Astrocyte (in vitro differentiated cells and primary cell): ENCODE measurements around the gene HAPLN2. TPM values are rescaled to one million over a fixed set of nuclear protein-coding genes. Genes with fewer than 3 reads are reported as not detected.

Experiments used
- DNase-seq: peaks from one replicate; pipeline ENCODE4 v3.0.0-alpha.2; 2010; ENCODE audit warnings: low read depth
- FAIRE-seq: peaks from 2 replicates; lab custom pipeline; 2011; peaks lifted over from hg19 to GRCh38; lab: Jason Lieb, UNC
- H2AFZ ChIP-seq: 2 replicates; pipeline ENCODE4 v1.6.0; 2012; ENCODE audit warnings: low read depth, low read length, inconsistent platforms
- H3K27ac ChIP-seq: 2 replicates; pipeline ENCODE4 v1.5.1; 2011; ENCODE audit warnings: low read depth, low read length, inconsistent platforms
- H3K27me3 ChIP-seq: 2 replicates; pipeline ENCODE4 v1.6.0; 2011; ENCODE audit warnings: low read length, inconsistent platforms; ENCODE audit not compliant: insufficient read depth
- H3K36me3 ChIP-seq: 2 replicates; pipeline ENCODE4 v1.5.1; 2011; ENCODE audit warnings: low read length, inconsistent platforms; ENCODE audit not compliant: insufficient read depth
- H3K4me1 ChIP-seq: 2 replicates; pipeline ENCODE4 v1.5.1; 2011; ENCODE audit warnings: low read length, inconsistent platforms; ENCODE audit not compliant: insufficient read depth
- H3K4me2 ChIP-seq: 2 replicates; pipeline ENCODE4 v1.6.0; 2012; ENCODE audit warnings: low read length, inconsistent platforms
- H3K4me3 ChIP-seq: 2 replicates; pipeline ENCODE4 v1.5.1; 2011; ENCODE audit warnings: low read depth, mild to moderate bottlenecking, low read length, inconsistent platforms; ENCODE audit not compliant: insufficient read depth
- H3K79me2 ChIP-seq: 2 replicates; pipeline ENCODE4 v1.6.0; 2012; ENCODE audit warnings: mild to moderate bottlenecking, low read length, inconsistent platforms; ENCODE audit not compliant: insufficient read depth
- H3K9ac ChIP-seq: 2 replicates; pipeline ENCODE4 v1.6.0; 2012; ENCODE audit warnings: mild to moderate bottlenecking, low read length, inconsistent platforms
- H3K9me3 ChIP-seq: 2 replicates; pipeline ENCODE4 v1.5.1; 2012; ENCODE audit warnings: low read depth, mild to moderate bottlenecking, low read length, inconsistent platforms; ENCODE audit not compliant: insufficient read depth
- H4K20me1 ChIP-seq: 2 replicates; pipeline ENCODE4 v1.6.0; 2012; ENCODE audit warnings: low read length, inconsistent platforms; ENCODE audit not compliant: insufficient read depth
- H3K27ac Mint-ChIP-seq: one replicate; pipeline ENCODE4 v1.8.0; 2021; ENCODE audit warnings: mild to moderate bottlenecking, mixed read lengths; ENCODE audit not compliant: unreplicated experiment
- H3K27me3 Mint-ChIP-seq: one replicate; pipeline ENCODE4 v1.8.0; 2021; ENCODE audit warnings: low read depth, mixed read lengths; ENCODE audit not compliant: unreplicated experiment
- H3K36me3 Mint-ChIP-seq: one replicate; pipeline ENCODE4 v1.8.0; 2021; ENCODE audit warnings: low read depth, mixed read lengths; ENCODE audit not compliant: unreplicated experiment
- H3K4me1 Mint-ChIP-seq: one replicate; pipeline ENCODE4 v1.8.0; 2021; ENCODE audit warnings: low read depth, mixed read lengths; ENCODE audit not compliant: unreplicated experiment
- H3K4me3 Mint-ChIP-seq: one replicate; pipeline ENCODE4 v1.8.0; 2021; ENCODE audit warnings: mild to moderate bottlenecking, moderate library complexity, mixed read lengths; ENCODE audit not compliant: unreplicated experiment
- H3K9me3 Mint-ChIP-seq: one replicate; pipeline ENCODE4 v1.8.0; 2021; ENCODE audit warnings: mild to moderate bottlenecking, mixed read lengths; ENCODE audit not compliant: unreplicated experiment
- CTCF ChIP-seq: IDR thresholded peaks from 2 replicates; pipeline ENCODE4 v1.5.1; 2011; ENCODE audit warnings: low read depth, mild to moderate bottlenecking, inconsistent platforms, low read length, moderate library complexity; ENCODE audit not compliant: insufficient read depth
- EZH2 ChIP-seq: IDR thresholded peaks from 2 replicates; pipeline ENCODE4 v1.6.1; 2012; ENCODE audit warnings: mild to moderate bottlenecking, low read length, inconsistent platforms; ENCODE audit not compliant: insufficient read depth
- total RNA-seq: library from RNA; stranded (reverse); gene quantifications from 2 replicates; pipeline ENCODE4 v1.2.1, GENCODE V29; 2021

Gene HAPLN2
- total RNA-seq, 1 donor from 2014 or later, result not detected

DNA sequence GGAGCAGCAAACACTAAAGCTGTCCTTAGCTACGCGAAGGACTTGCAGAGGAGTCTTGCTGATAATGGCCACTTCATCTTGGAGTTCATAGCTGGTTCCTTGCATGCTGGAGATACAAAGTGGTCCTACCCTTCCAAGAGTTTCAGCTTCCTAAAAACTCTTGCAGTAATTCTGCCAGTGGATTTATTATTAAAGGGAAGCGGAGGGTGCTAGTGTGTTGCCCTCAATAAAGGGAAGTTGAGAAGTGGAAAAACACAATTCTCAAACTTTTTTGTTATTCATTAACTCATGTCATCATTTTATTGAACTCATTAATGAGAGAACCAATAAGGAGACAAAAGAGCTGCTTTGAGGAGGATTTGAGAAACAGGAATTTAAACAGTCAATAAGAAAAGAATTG lies 6.5 kb upstream of the HAPLN2 start:
- Histone ChIP-seq H3K79me2 (no peaks in the 10 kb centered on the region), H3K4me1 (no peaks in the 10 kb centered on the region), H3K9ac (no peak overlapping the region), H3K4me2 (no peak overlapping the region), H3K36me3 (no peaks in the 10 kb centered on the region), H4K20me1 (no peaks in the 10 kb centered on the region), H3K27ac (no peak overlapping the region), H3K9me3 (no peaks in the 10 kb centered on the region), H3K4me3 (no peak overlapping the region), H3K27me3 (peaks cover 19% of the 10 kb centered on the region), H2AFZ (no peak overlapping the region)
- peaks cover 7% of the 10 kb centered on the region for H3K27me3 Mint-ChIP-seq
- H3K4me3 Mint-ChIP-seq, result no peak overlapping the region
- FAIRE-seq (no peak), DNase-seq (no peak)
- peaks cover 12% of the 10 kb centered on the region for H3K4me1 Mint-ChIP-seq
- no peaks in the 10 kb centered on the region for H3K36me3 Mint-ChIP-seq
- TF ChIP-seq EZH2 (no peak), CTCF (no peak)
- H3K9me3 Mint-ChIP-seq, result no peaks in the 10 kb centered on the region
- H3K27ac Mint-ChIP-seq, result no peak overlapping the region

DNA sequence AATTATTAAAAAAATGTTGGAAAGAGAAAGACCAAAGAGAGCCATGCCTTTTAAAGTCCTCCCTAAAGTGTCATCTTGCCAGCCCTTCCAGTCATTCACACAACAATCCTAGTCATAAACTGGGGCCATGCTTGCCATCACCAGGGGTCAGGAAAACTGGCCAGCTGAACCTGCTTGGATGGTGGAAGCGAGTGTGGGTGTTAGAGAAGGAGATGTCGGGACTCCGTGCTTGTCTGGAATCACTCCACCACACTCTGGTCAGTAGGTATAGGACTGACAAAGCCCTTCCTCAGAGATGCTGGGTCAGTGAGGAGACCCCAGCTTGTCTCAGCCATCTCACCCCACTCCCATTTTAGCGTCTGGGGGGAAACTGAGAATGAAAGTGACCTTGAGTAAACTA lies 3.3 kb upstream of the HAPLN2 start:
- DNase-seq, result no peak
- Mint-ChIP-seq H3K4me3 (no peak overlapping the region), H3K27me3 (peaks cover 27% of the 10 kb centered on the region), H3K27ac (peak overlapping the region; percentile 34), H3K36me3 (no peaks in the 10 kb centered on the region), H3K4me1 (peaks cover 11% of the 10 kb centered on the region), H3K9me3 (no peaks in the 10 kb centered on the region)
- Histone ChIP-seq H3K4me1 (no peaks in the 10 kb centered on the region), H4K20me1 (no peaks in the 10 kb centered on the region), H3K4me3 (no peak overlapping the region), H3K36me3 (no peaks in the 10 kb centered on the region), H3K9ac (no peak overlapping the region), H3K27ac (no peak overlapping the region), H2AFZ (peak overlapping the region; percentile 13), H3K27me3 (peaks cover 41% of the 10 kb centered on the region), H3K4me2 (peak overlapping the region; percentile 44), H3K9me3 (no peaks in the 10 kb centered on the region), H3K79me2 (no peaks in the 10 kb centered on the region)
- no peak for FAIRE-seq
- TF ChIP-seq CTCF (no peak), EZH2 (no peak)

- peak overlapping the region; percentile 66 for H3K4me3 Mint-ChIP-seq
- no peak overlapping the region for H3K9ac ChIP-seq
- peaks cover 11% of the 10 kb centered on the region for H3K4me1 Mint-ChIP-seq
- H3K4me3 ChIP-seq, result no peak overlapping the region
- DNase-seq (peak; percentile 51), FAIRE-seq (no peak)
- H2AFZ ChIP-seq, result peak overlapping the region; percentile 13
- no peak overlapping the region for H3K27ac ChIP-seq
- H3K27me3 Mint-ChIP-seq, result peaks cover 29% of the 10 kb centered on the region
- no peaks in the 10 kb centered on the region for H3K79me2 ChIP-seq
- H3K4me1 ChIP-seq, result no peaks in the 10 kb centered on the region
- peak overlapping the region; percentile 44 for H3K4me2 ChIP-seq
- no peaks in the 10 kb centered on the region for H3K36me3 Mint-ChIP-seq
- peak overlapping the region; percentile 23 for H3K27ac Mint-ChIP-seq
- no peaks in the 10 kb centered on the region for H4K20me1 ChIP-seq
- H3K9me3 Mint-ChIP-seq, result no peaks in the 10 kb centered on the region
- H3K27me3 ChIP-seq, result peaks cover 41% of the 10 kb centered on the region
- TF ChIP-seq CTCF, result no peak
- no peaks in the 10 kb centered on the region for H3K9me3 ChIP-seq
- no peaks in the 10 kb centered on the region for H3K36me3 ChIP-seq
Measured at GRCh38 chr1:156616463-156616862, 2.8 kb upstream of the HAPLN2 start.
